HepG2 (cell line): Measurements from ENCODE around the gene ELN. TPM values are rescaled to one million over a fixed set of nuclear protein-coding genes. Genes with fewer than 3 reads are reported as not detected.

Experiments
- CBX2 ChIP-seq, 2 experiments: fragments of 200-600 bp in 1 of 2; sonication (generic); formaldehyde crosslinking in 1 of 2; IDR thresholded peaks; 2 replicates each; pipeline versions ENCODE4 v1.7.0 to v1.8.1; 2018 to 2022; ENCODE audit warnings: low read depth in 2 of 2, low read length in 1 of 2, mild to moderate bottlenecking in 1 of 2, missing genetic modification reagents in 1 of 2
- DMAP1 ChIP-seq: IDR thresholded peaks from 2 replicates; pipeline ENCODE4 v1.6.1; 2016
- GFI1 ChIP-seq: sonication (generic); formaldehyde crosslinking; IDR thresholded peaks from 2 replicates; pipeline ENCODE4 v1.5.0; 2020; ENCODE audit warnings: missing genetic modification reagents, mild to moderate bottlenecking, borderline replicate concordance
- HDAC2 ChIP-seq: sonication (generic); formaldehyde crosslinking; IDR thresholded peaks from 2 replicates; pipeline ENCODE4 v1.4.0; 2020; ENCODE audit warnings: missing genetic modification reagents
- HNRNPK ChIP-seq: fragments of 200-400 bp; formaldehyde crosslinking; IDR thresholded peaks from 2 replicates; pipeline ENCODE4 v1.6.1; 2018; ENCODE audit warnings: low read length, low read depth, moderate library complexity, mild to moderate bottlenecking; ENCODE audit not compliant: poor library complexity, severe bottlenecking
- HOXA5 ChIP-seq: sonication (generic); formaldehyde crosslinking; IDR thresholded peaks from 2 replicates; pipeline ENCODE4 v1.4.0; 2020; ENCODE audit warnings: missing genetic modification reagents
- XBP1 ChIP-seq: sonication (generic); formaldehyde crosslinking; IDR thresholded peaks from 2 replicates; pipeline ENCODE4 v1.5.0; 2020; ENCODE audit warnings: missing genetic modification reagents
- ZFYVE20 ChIP-seq: sonication (generic); formaldehyde crosslinking; IDR thresholded peaks from 2 replicates; pipeline ENCODE4 v1.8.0; 2023; ENCODE audit warnings: low read depth, mild to moderate bottlenecking, moderate library complexity, missing genetic modification reagents, borderline replicate concordance
- ZNF224 ChIP-seq: sonication (generic); formaldehyde crosslinking; IDR thresholded peaks from 2 replicates; pipeline ENCODE4 v1.5.0; 2020; ENCODE audit warnings: mild to moderate bottlenecking, missing genetic modification reagents
- ZNF816 ChIP-seq: sonication (generic); formaldehyde crosslinking; IDR thresholded peaks from 2 replicates; pipeline ENCODE4 v1.8.0; 2022; ENCODE audit warnings: missing genetic modification reagents, mild to moderate bottlenecking, borderline replicate concordance
- polyA plus RNA-seq, 8 experiments: library from polyadenylated mRNA; depleted of rRNA in 3 of 8; stranded (reverse) in 7 of 8; unstranded in 1 of 8; fragments of >200 nt; fragmentation: Illumina TruSeq in 4 of 8; extraction: Trizol in 4 of 8; gene quantifications; 2 replicates each; pipeline versions ENCODE4 v1.2.1 to v1.2.3, GENCODE V29; 2011 to 2016; ENCODE audit warnings: low read depth in 4 of 8, missing spikeins in 1 of 8, mixed read lengths in 1 of 8; ENCODE audit not compliant: insufficient read depth in 1 of 8
- total RNA-seq, 5 experiments: library from RNA; depleted of rRNA; stranded (reverse); fragments of >200 nt; fragmentation: Illumina TruSeq; extraction: Trizol; gene quantifications; 2 replicates each; pipeline ENCODE4 v1.2.3, GENCODE V29; 2016; ENCODE audit warnings: low read depth in 1 of 5
- TF ChIP-seq, protein P1 (sequence below): sonication (generic); formaldehyde crosslinking; IDR thresholded peaks from 2 replicates; pipeline ENCODE4 v1.4.0; 2020; ENCODE audit warnings: missing genetic modification reagents
- TF ChIP-seq, protein P2 (sequence below): IDR thresholded peaks from 2 replicates; pipeline ENCODE4 v1.6.1; 2016
- TF ChIP-seq, protein P3 (sequence below), 2 experiments: sonication (generic) in 1 of 2; formaldehyde crosslinking in 1 of 2; IDR thresholded peaks; 2 replicates each; pipeline versions ENCODE4 v1.4.0 to v1.6.1; 2018 to 2020; ENCODE audit warnings: missing genetic modification reagents in 2 of 2, borderline replicate concordance in 1 of 2, low read depth in 1 of 2, mild to moderate bottlenecking in 1 of 2, missing biosample characterization in 1 of 2
- TF ChIP-seq, protein P4 (sequence below): IDR thresholded peaks from 2 replicates; pipeline ENCODE4 v1.6.1; 2016; ENCODE audit warnings: low read depth, missing genetic modification reagents, missing compliant biosample characterization
- TF ChIP-seq, protein P5 (sequence below): fragments of 450-650 bp; IDR thresholded peaks from 2 replicates; pipeline ENCODE4 v1.6.1; 2016

The ELN gene
- total and polyA plus RNA-seq, 2 of the 13 experiments (the other 11 are each of a cell fraction or from before 2014, with no cell fraction given), result 0.15 to 0.37 TPM

DNA sequence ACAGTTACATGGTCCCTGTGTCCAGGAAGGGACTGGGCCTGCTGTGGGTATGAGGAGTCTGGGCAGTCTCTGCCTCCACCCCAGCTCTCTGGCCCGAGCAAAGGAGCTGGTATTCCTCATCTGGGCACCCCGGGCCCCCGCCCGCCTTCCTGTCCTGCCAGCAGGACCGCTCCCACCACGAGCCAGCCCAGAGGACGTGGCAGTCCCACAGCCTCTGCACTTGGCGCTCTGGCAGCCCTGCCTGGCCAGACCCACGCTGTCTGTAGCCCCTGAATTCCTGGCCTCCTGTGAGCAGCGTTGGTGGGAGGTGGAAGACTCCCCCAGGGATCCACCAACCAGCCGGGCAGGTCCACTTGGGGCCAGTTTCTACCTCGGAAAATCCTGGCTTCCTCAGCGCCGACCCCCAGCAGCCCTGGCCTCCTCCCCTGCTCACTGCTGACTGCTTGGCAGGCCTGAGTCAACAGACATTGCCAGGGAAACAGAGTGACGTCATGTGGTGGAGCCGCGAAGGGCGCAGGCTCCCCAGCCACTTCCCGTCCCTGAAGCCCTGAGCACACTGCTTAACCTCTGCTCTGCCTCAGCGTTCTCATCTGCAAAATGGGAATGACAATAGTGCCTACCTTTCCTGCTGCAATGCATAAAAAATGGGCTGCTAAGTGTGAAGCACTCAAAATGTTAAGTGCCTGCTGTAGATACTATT lies 34.0 kb downstream of the ELN start (continued):
- TF ChIP-seq ZNF816 (CRISPR knock-in tag), result no peak
- TF ChIP-seq, protein P1, sequence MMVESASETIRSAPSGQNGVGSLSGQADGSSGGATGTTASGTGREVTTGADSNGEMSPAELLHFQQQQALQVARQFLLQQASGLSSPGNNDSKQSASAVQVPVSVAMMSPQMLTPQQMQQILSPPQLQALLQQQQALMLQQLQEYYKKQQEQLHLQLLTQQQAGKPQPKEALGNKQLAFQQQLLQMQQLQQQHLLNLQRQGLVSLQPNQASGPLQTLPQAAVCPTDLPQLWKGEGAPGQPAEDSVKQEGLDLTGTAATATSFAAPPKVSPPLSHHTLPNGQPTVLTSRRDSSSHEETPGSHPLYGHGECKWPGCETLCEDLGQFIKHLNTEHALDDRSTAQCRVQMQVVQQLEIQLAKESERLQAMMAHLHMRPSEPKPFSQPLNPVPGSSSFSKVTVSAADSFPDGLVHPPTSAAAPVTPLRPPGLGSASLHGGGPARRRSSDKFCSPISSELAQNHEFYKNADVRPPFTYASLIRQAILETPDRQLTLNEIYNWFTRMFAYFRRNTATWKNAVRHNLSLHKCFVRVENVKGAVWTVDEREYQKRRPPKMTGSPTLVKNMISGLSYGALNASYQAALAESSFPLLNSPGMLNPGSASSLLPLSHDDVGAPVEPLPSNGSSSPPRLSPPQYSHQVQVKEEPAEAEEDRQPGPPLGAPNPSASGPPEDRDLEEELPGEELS (CRISPR knock-in tag), result no peak
- TF ChIP-seq, protein P2, sequence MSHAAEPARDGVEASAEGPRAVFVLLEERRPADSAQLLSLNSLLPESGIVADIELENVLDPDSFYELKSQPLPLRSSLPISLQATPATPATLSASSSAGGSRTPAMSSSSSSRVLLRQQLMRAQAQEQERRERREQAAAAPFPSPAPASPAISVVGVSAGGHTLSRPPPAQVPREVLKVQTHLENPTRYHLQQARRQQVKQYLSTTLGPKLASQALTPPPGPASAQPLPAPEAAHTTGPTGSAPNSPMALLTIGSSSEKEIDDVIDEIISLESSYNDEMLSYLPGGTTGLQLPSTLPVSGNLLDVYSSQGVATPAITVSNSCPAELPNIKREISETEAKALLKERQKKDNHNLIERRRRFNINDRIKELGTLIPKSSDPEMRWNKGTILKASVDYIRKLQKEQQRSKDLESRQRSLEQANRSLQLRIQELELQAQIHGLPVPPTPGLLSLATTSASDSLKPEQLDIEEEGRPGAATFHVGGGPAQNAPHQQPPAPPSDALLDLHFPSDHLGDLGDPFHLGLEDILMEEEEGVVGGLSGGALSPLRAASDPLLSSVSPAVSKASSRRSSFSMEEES, result no peak
- TF ChIP-seq, protein P3, sequence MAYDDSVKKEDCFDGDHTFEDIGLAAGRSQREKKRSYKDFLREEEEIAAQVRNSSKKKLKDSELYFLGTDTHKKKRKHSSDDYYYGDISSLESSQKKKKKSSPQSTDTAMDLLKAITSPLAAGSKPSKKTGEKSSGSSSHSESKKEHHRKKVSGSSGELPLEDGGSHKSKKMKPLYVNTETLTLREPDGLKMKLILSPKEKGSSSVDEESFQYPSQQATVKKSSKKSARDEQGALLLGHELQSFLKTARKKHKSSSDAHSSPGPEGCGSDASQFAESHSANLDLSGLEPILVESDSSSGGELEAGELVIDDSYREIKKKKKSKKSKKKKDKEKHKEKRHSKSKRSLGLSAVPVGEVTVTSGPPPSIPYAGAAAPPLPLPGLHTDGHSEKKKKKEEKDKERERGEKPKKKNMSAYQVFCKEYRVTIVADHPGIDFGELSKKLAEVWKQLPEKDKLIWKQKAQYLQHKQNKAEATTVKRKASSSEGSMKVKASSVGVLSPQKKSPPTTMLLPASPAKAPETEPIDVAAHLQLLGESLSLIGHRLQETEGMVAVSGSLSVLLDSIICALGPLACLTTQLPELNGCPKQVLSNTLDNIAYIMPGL (CRISPR knock-in tag; IDR thresholded peaks at IDR 0.05; ENCODE audit: borderline replicate concordance in 1 of 2, low read depth in 1 of 2), result no peak
- peak; percentile 58; the same call in 1 of the 2 replicates for TF ChIP-seq HDAC2 (CRISPR knock-in tag)
- TF ChIP-seq GFI1, result no peak
- TF ChIP-seq, protein P4, sequence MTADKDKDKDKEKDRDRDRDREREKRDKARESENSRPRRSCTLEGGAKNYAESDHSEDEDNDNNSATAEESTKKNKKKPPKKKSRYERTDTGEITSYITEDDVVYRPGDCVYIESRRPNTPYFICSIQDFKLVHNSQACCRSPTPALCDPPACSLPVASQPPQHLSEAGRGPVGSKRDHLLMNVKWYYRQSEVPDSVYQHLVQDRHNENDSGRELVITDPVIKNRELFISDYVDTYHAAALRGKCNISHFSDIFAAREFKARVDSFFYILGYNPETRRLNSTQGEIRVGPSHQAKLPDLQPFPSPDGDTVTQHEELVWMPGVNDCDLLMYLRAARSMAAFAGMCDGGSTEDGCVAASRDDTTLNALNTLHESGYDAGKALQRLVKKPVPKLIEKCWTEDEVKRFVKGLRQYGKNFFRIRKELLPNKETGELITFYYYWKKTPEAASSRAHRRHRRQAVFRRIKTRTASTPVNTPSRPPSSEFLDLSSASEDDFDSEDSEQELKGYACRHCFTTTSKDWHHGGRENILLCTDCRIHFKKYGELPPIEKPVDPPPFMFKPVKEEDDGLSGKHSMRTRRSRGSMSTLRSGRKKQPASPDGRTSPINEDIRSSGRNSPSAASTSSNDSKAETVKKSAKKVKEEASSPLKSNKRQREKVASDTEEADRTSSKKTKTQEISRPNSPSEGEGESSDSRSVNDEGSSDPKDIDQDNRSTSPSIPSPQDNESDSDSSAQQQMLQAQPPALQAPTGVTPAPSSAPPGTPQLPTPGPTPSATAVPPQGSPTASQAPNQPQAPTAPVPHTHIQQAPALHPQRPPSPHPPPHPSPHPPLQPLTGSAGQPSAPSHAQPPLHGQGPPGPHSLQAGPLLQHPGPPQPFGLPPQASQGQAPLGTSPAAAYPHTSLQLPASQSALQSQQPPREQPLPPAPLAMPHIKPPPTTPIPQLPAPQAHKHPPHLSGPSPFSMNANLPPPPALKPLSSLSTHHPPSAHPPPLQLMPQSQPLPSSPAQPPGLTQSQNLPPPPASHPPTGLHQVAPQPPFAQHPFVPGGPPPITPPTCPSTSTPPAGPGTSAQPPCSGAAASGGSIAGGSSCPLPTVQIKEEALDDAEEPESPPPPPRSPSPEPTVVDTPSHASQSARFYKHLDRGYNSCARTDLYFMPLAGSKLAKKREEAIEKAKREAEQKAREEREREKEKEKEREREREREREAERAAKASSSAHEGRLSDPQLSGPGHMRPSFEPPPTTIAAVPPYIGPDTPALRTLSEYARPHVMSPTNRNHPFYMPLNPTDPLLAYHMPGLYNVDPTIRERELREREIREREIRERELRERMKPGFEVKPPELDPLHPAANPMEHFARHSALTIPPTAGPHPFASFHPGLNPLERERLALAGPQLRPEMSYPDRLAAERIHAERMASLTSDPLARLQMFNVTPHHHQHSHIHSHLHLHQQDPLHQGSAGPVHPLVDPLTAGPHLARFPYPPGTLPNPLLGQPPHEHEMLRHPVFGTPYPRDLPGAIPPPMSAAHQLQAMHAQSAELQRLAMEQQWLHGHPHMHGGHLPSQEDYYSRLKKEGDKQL, result no peak
- 0 out of 2 replicates have a peak, but pooled peaks have one; percentile 32 for TF ChIP-seq ZNF224 (CRISPR knock-in tag)
- TF ChIP-seq CBX2 (IDR thresholded peaks at IDR 0.05; ENCODE audit: low read depth, low read length), result no peak
- TF ChIP-seq CBX2 (CRISPR knock-in tag; IDR thresholded peaks at IDR 0.05; ENCODE audit: low read depth), result no peak
- TF ChIP-seq DMAP1 (CRISPR knock-in tag), result no peak
- no peak for TF ChIP-seq HOXA5 (CRISPR knock-in tag)
- TF ChIP-seq HNRNPK, result no peak
- no peak for TF ChIP-seq ZFYVE20
- TF ChIP-seq, protein P5, sequence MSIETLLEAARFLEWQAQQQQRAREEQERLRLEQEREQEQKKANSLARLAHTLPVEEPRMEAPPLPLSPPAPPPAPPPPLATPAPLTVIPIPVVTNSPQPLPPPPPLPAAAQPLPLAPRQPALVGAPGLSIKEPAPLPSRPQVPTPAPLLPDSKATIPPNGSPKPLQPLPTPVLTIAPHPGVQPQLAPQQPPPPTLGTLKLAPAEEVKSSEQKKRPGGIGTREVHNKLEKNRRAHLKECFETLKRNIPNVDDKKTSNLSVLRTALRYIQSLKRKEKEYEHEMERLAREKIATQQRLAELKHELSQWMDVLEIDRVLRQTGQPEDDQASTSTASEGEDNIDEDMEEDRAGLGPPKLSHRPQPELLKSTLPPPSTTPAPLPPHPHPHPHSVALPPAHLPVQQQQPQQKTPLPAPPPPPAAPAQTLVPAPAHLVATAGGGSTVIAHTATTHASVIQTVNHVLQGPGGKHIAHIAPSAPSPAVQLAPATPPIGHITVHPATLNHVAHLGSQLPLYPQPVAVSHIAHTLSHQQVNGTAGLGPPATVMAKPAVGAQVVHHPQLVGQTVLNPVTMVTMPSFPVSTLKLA, result no peak
- TF ChIP-seq XBP1 (CRISPR knock-in tag), result no peak
